D721Med (cell line): Measurements from ENCODE around the gene DLG5.

Experiments used
- DNase-seq: peaks from one replicate; pipeline ENCODE4 v3.0.0; 2011; ENCODE audit warnings: low spot score; ENCODE audit not compliant: insufficient read length
- FAIRE-seq: peaks from 2 replicates; lab custom pipeline; 2011; peaks lifted over from hg19 to GRCh38; lab: Jason Lieb, UNC
- TF ChIP-seq, protein P1 (sequence below): IDR thresholded peaks from 2 replicates; pipeline ENCODE4 v1.5.1; 2012; ENCODE audit warnings: mild to moderate bottlenecking, control low read depth; ENCODE audit not compliant: insufficient read depth; ENCODE audit errors: missing control alignments

DLG5 gene

DNA sequence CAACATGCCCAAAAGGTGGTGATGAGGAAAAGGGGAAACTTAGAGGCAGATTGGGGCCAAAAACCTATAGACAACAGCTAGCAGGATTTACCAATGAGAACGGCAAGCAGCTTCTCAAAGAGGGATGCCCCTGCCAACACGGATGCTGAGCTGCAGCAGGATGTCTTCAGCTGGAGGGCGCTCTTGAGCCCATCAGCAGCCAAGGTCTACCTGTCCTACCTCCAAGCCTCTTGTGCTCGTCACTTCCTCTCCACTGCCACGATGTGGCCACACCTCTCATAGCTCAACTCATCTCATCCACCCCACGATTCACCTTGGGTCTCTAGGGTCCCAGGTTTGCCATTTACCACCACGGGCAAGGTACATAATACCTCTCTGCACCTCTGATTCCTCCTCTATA, 36.5 kb downstream of the DLG5 start:
- TF ChIP-seq, protein P1, sequence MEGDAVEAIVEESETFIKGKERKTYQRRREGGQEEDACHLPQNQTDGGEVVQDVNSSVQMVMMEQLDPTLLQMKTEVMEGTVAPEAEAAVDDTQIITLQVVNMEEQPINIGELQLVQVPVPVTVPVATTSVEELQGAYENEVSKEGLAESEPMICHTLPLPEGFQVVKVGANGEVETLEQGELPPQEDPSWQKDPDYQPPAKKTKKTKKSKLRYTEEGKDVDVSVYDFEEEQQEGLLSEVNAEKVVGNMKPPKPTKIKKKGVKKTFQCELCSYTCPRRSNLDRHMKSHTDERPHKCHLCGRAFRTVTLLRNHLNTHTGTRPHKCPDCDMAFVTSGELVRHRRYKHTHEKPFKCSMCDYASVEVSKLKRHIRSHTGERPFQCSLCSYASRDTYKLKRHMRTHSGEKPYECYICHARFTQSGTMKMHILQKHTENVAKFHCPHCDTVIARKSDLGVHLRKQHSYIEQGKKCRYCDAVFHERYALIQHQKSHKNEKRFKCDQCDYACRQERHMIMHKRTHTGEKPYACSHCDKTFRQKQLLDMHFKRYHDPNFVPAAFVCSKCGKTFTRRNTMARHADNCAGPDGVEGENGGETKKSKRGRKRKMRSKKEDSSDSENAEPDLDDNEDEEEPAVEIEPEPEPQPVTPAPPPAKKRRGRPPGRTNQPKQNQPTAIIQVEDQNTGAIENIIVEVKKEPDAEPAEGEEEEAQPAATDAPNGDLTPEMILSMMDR = peak; percentile 0
- FAIRE-seq (no peak), DNase-seq (no peak)

DNA sequence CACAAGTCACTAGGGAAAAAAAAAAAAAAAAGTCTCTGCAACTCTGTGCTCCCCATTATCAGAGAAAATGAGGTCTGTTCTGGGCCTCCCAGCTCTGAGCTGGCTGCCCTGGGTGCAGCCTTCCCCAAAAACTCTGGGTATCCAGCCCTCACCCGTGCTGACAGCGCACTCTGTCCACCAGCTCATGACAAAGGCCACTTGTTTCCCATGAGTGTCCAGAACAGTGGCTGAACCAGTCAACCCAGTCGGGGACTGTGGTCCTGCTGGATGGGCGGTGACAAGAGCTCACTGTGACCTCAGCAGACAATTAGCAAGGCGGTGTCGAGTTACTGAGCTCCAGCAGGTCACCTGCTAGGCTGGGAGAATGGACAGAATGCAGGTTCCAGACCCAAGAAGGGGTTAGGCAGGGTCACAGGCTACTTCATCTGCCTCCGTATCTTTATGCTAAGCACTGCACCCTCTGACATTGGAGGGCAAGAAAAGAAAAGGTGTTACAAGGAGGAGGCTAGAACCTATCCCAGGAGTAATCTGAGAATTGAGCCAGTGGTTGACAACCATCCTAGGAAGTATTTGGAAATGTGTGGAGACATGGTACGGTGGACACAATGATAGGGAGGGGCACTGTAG, 37.2 kb downstream of the DLG5 start:
- DNase-seq (no peak), FAIRE-seq (no peak)
- TF ChIP-seq, protein P1 = no peak

DNA sequence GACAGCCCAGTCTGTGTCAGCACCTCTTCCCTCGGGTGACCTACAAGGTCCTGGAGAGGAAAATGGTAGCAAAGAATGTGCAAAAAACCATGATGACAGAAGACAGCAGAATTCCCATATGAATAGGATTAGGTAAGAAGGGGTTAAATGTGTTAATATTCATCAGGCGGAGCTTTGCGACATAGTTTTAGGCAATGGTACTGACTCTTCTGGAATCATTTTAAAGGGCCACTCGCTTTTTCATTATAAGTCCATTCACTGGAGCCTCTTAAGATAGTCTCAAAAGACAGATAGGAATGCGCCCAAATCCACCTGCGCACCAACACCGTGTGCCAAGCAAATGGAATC, 38.2 kb downstream of the DLG5 start:
- TF ChIP-seq, protein P1 = no peak
- DNase-seq = no peak
- FAIRE-seq = no peak

DNA sequence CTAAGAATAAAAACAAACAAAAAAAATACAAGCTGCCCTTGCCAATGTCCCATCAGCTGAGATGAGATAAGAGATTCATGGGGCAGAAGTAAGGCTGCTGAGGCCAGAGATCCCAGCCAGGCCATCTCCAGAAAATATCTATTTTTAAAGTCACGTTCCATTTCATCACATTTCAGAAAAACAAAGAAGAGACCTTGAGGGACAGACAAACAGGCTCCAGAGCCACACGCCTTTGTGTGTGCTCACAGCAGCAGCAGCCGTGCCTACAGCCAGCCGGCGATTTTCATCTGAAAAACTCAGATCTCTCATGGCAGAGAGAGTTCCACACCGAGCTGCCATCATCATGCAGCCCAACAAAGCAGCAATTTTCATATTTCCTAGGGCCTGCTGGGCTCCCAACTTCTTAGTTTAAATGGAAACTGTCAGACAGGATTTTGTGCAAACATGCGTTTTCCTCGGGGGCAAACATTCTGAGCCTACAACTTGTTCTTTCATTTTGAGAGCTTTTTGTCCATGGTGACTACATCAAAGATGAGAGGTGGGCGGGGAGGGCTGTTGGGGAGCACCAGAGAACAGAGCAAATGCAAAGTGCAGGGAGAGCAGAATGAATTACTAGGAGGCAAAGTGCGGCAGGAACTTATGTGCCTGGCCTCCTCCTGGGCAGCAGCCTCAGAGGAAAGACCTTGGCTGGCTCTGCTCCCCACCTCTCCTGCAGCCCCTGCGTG, 38.8 kb downstream of the DLG5 start:
- no peak for FAIRE-seq
- no peak for DNase-seq
- TF ChIP-seq, protein P1 = no peak

DNA sequence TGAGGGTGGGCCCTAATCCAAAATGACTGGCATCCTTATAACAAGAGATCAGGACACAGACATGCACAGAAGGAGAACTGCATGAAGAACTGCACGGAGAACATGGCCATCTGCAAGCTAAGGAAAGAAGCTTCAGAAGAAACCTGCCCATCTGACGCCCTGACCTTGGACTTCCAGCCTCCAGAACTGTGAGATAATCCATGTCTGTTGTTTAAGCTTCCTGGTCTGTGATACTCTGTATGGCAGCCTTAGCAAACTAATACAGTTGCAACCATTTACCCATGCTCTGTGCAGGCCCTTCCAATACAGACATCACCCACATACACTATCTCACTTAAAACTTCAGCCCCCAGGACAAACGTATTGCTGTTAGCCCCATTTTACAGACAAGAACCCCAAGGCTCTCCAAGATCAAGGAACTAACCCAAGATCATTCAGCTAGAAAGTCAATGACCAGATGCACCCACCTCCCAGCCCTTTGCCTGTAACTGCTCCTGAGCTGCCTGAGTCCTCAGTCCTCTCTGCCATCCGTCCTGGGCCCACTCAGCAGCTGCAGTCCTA, 39.7 kb downstream of the DLG5 start:
- DNase-seq (no peak), FAIRE-seq (no peak)
- TF ChIP-seq, protein P1 = no peak

DNA sequence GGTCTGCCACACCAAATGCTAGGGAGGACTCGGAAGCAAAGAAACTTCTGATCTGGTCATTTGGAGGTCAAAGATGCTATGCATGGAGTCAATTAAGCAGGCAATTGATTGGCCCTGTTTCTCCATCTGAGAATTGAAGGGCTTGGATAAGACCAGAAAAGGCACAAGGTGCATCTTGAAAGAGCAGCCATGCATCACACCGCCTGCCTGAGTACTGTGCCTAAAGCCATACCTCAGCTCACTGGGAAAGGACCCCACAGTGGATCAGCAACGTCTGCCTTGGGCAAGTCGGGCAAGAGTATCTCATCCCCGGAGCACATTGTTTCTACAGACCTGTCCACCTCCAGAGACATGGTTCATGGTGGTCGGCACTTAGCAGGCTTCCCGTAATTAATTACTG, 42.4 kb downstream of the DLG5 start:
- TF ChIP-seq, protein P1 = no peak
- no peak for DNase-seq
- FAIRE-seq = no peak

DNA sequence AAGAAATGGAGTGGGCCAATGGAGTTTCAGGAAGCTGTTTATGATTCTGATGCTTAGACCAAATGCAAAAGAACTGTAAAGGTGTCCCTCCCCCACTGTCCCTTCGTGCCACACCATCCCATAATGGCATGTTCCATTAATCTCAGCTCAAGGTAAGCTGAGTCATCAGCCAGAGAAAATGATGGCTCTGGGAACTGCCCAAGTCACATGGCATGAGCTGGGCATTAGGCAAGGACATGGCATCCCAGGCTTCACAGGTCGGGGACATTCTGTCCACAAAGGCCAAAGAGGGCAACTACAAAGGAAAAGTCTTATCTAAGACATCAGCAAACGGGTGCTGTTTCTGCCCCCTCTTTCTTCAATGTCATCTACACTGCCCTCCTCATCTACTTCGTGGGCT, 44.9 kb downstream of the DLG5 start:
- FAIRE-seq = no peak
- DNase-seq = no peak
- TF ChIP-seq, protein P1 = no peak
